HCT116 (cell line): ENCODE measurements around the gene FARP1.

Source experiments
- CBX3 ChIP-seq: IDR thresholded peaks from 2 replicates; pipeline ENCODE4 v1.6.1; 2012; ENCODE audit warnings: low read depth
- EZH2 ChIP-seq: fragments of 200-600 bp; sonication (generic); IDR thresholded peaks from 2 replicates; pipeline ENCODE4 v1.6.1; 2017; ENCODE audit warnings: antibody characterized with exemption, mixed run types
- POLR2AphosphoS5 ChIP-seq: IDR thresholded peaks from 2 replicates; pipeline ENCODE4 v1.6.1; 2011; ENCODE audit warnings: mild to moderate bottlenecking, low read depth, low read length, moderate library complexity
- RAD21 ChIP-seq: IDR thresholded peaks from 2 replicates; pipeline ENCODE4 v1.6.1; 2012; ENCODE audit warnings: low read depth, mild to moderate bottlenecking
- SP1 ChIP-seq: IDR thresholded peaks from 2 replicates; pipeline ENCODE4 v1.6.1; 2012; ENCODE audit warnings: low read depth
- TF ChIP-seq, protein P1 (sequence below), 3 experiments: fragments of 200-600 bp in 1 of 3; sonication (generic) in 1 of 3; IDR thresholded peaks in 2 of 3; conservative IDR thresholded peaks in 1 of 3; 2 replicates each; pipeline ENCODE4 v1.5.1; 2012 to 2017; ENCODE audit warnings: low read depth in 2 of 3, low read length in 2 of 3, antibody characterized with exemption in 1 of 3, borderline replicate concordance in 1 of 3, control low read depth in 1 of 3, mild to moderate bottlenecking in 1 of 3, mixed read lengths in 1 of 3, mixed run types in 1 of 3, moderate library complexity in 1 of 3; ENCODE audit not compliant: insufficient read depth in 1 of 3
- TF ChIP-seq, protein P2 (sequence below): IDR thresholded peaks from 2 replicates; pipeline ENCODE4 v1.6.1; 2011; ENCODE audit warnings: mild to moderate bottlenecking, low read length, moderate library complexity; ENCODE audit not compliant: insufficient replicate concordance; ENCODE audit errors: extremely low read depth
- TF ChIP-seq, protein P3 (sequence below): IDR thresholded peaks from 2 replicates; pipeline ENCODE4 v1.6.1; 2012

DNA sequence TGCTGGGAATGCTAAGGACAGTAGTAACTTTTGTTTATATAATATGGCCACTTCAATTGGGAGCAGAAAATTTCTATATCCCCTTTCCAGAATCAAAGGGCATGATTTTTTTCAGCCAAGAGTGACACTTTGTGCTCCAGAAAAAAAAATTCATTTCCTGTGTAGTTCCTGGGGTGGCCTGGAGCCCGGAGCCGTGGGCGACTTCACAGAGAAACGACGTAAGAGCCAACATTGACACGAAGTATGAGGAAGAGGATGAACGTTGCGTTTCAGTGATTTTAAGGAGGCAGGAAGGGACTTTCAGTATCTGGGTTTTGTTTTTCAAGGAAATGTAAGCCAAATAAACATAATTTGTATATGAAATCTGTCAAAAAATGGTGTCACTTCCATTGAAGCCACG, 246.4 kb downstream of the FARP1 start:
- TF ChIP-seq, protein P1, sequence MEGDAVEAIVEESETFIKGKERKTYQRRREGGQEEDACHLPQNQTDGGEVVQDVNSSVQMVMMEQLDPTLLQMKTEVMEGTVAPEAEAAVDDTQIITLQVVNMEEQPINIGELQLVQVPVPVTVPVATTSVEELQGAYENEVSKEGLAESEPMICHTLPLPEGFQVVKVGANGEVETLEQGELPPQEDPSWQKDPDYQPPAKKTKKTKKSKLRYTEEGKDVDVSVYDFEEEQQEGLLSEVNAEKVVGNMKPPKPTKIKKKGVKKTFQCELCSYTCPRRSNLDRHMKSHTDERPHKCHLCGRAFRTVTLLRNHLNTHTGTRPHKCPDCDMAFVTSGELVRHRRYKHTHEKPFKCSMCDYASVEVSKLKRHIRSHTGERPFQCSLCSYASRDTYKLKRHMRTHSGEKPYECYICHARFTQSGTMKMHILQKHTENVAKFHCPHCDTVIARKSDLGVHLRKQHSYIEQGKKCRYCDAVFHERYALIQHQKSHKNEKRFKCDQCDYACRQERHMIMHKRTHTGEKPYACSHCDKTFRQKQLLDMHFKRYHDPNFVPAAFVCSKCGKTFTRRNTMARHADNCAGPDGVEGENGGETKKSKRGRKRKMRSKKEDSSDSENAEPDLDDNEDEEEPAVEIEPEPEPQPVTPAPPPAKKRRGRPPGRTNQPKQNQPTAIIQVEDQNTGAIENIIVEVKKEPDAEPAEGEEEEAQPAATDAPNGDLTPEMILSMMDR (IDR thresholded peaks at IDR 0.05 in 2 of 3, conservative IDR thresholded peaks at IDR 0.05 in 1 of 3; ENCODE audit: borderline replicate concordance in 1 of 3, insufficient read depth in 1 of 3, low read depth in 2 of 3, low read length in 2 of 3): no peak
- TF ChIP-seq EZH2 (no peak), RAD21 (no peak), CBX3 (no peak), SP1 (no peak), POLR2AphosphoS5 (no peak)
- TF ChIP-seq, protein P2, sequence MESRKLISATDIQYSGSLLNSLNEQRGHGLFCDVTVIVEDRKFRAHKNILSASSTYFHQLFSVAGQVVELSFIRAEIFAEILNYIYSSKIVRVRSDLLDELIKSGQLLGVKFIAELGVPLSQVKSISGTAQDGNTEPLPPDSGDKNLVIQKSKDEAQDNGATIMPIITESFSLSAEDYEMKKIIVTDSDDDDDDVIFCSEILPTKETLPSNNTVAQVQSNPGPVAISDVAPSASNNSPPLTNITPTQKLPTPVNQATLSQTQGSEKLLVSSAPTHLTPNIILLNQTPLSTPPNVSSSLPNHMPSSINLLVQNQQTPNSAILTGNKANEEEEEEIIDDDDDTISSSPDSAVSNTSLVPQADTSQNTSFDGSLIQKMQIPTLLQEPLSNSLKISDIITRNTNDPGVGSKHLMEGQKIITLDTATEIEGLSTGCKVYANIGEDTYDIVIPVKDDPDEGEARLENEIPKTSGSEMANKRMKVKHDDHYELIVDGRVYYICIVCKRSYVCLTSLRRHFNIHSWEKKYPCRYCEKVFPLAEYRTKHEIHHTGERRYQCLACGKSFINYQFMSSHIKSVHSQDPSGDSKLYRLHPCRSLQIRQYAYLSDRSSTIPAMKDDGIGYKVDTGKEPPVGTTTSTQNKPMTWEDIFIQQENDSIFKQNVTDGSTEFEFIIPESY: no peak
- TF ChIP-seq, protein P3, sequence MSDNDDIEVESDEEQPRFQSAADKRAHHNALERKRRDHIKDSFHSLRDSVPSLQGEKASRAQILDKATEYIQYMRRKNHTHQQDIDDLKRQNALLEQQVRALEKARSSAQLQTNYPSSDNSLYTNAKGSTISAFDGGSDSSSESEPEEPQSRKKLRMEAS: no peak
